Measurements from ENCODE around the gene CAMTA2.

CAMTA2 gene

DNA sequence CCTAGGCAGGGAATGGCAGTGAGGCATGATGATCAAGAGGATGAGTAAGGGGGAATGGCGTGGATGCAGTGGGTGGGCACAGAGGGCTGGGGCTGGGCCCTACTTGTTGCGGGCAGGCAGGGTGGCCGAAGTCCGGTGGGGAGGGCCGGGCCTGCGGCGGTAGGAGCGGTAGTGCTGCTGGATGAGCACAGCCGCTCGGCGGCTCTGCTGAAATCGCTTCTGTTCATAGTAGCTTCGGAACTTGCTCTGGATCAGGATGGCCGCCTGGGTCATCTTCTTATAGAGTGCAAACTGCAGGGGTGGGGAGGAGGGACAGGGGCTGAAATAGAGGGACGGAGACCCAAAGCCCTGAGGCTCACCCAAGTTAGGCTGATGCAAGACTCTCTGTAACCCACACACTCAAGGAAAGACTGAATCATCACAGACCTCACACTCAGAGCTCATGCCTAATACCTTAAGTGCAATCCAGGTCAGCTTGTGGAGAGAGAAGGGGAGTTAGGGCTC is 18.4 kb downstream of the CAMTA2 start:
- Histone ChIP-seq H3K14ac (ENCODE audit: low read length in 2 of 2) (peak overlapping the region in 1 of 2 experiments; percentile 95), H2AK5ac (ENCODE audit: low read length, severe bottlenecking) (peak overlapping the region; percentile 75), H2BK15ac (ENCODE audit: low read depth, poor library complexity, severe bottlenecking) (peak overlapping the region; percentile 15), H2AFZ (ENCODE audit: low read depth, low read length) (no peak overlapping the region), H2BK120ac (ENCODE audit: low read depth, low read length) (peak overlapping the region; percentile 59), H2BK12ac (ENCODE audit: low read length in 2 of 2) (peak overlapping the region; percentile 20 to 89), H4K91ac (ENCODE audit: low read length) (peak overlapping the region; percentile 97), H3K36me3 (ENCODE audit: control insufficient read depth in 1 of 2, insufficient read depth in 2 of 2, low read depth in 1 of 2, low read length in 2 of 2) (peaks cover 42 to 49% of the 10 kb centered on the region in 2 experiments), H2BK5ac (ENCODE audit: low read depth, low read length, poor library complexity, severe bottlenecking) (peak overlapping the region; percentile 39), H3K4me3 (ENCODE audit: insufficient read depth in 1 of 2, low read depth in 1 of 2, low read length in 2 of 2) (peak overlapping the region; percentile 59 to 94), H4K8ac (ENCODE audit: low read length) (peak overlapping the region; percentile 63), H3K79me1 (replicated peaks; ENCODE audit: low read length, poor library complexity, severe bottlenecking) (peaks cover 25% of the 10 kb centered on the region), H3K9me3 (ENCODE audit: control insufficient read depth, low read length) (no peaks in the 10 kb centered on the region), H3K4me1 (ENCODE audit: control insufficient read depth, insufficient read depth, low read depth, low read length) (peaks cover 31% of the 10 kb centered on the region), H3K4me2 (ENCODE audit: low read length, poor library complexity, severe bottlenecking) (peak overlapping the region; percentile 82), H3K4ac (ENCODE audit: low read depth in 1 of 2, low read length in 2 of 2) (peak overlapping the region; percentile 50 to 97), H3K18ac (ENCODE audit: low read depth in 1 of 2, low read length in 2 of 2) (peak overlapping the region; percentile 87 to 99), H3K9ac (ENCODE audit: low read length) (peak overlapping the region; percentile 99), H3K23ac (ENCODE audit: low read length in 2 of 2) (peak overlapping the region in 1 of 2 experiments; percentile 90), H3K27ac (ENCODE audit: low read length, poor library complexity, severe bottlenecking) (peak overlapping the region; percentile 95), H3K27me3 (ENCODE audit: control insufficient read depth in 1 of 2, insufficient read depth in 1 of 2, low read length in 2 of 2) (no peaks in the 10 kb centered on the region)
- WGBS = 52% methylated on average over 12 of the region's 15 CpGs
- DNase-seq = peak; percentile 97

DNA sequence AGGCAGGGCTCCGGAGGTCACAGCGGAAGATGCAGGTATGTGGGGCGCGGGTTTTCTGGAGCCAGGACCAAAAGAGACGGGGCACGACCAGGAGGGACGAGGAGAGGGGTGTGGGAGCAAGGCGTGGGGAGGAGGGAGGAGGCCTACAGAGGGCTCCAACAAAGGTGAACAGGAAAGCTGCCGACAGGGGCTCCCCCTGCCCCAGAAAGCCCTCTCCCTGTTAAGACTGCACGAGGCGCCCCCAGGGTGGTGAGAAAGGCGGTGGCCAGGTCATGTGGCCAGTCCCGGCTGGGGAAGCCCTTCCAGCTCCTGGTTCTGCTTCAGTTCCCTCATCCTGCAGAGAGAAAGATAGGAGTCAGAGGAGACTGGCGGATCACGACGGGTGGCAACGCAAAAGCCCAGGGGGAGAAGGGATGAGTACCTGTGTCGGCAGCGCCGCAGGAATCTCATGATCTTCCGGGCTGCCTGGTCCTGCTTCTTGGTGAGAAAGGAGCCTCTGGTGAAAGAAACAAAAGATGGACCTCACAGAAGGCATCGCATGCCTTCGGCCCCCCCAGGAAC is 18.9 kb downstream of the CAMTA2 start:
- Histone ChIP-seq H4K8ac (ENCODE audit: low read length) (peak overlapping the region; percentile 89), H4K91ac (ENCODE audit: low read length) (peak overlapping the region; percentile 97), H3K4me3 (ENCODE audit: insufficient read depth in 1 of 2, low read depth in 1 of 2, low read length in 2 of 2) (peak overlapping the region; percentile 59 to 94), H3K14ac (ENCODE audit: low read length in 2 of 2) (peak overlapping the region in 1 of 2 experiments; percentile 95), H3K9me3 (ENCODE audit: control insufficient read depth, low read length) (no peaks in the 10 kb centered on the region), H3K27me3 (ENCODE audit: control insufficient read depth in 1 of 2, insufficient read depth in 1 of 2, low read length in 2 of 2) (no peaks in the 10 kb centered on the region), H3K36me3 (ENCODE audit: control insufficient read depth in 1 of 2, insufficient read depth in 2 of 2, low read depth in 1 of 2, low read length in 2 of 2) (peaks cover 37 to 43% of the 10 kb centered on the region in 2 experiments), H3K4me1 (ENCODE audit: control insufficient read depth, insufficient read depth, low read depth, low read length) (peaks cover 31% of the 10 kb centered on the region), H2AK5ac (ENCODE audit: low read length, severe bottlenecking) (peak overlapping the region; percentile 75), H3K4me2 (ENCODE audit: low read length, poor library complexity, severe bottlenecking) (peak overlapping the region; percentile 82), H3K9ac (ENCODE audit: low read length) (peak overlapping the region; percentile 99), H3K18ac (ENCODE audit: low read depth in 1 of 2, low read length in 2 of 2) (peak overlapping the region; percentile 87 to 99), H3K27ac (ENCODE audit: low read length, poor library complexity, severe bottlenecking) (peak overlapping the region; percentile 95), H3K4ac (ENCODE audit: low read depth in 1 of 2, low read length in 2 of 2) (peak overlapping the region; percentile 50 to 97), H2BK12ac (ENCODE audit: low read length in 2 of 2) (peak overlapping the region; percentile 85 to 89), H3K79me1 (replicated peaks; ENCODE audit: low read length, poor library complexity, severe bottlenecking) (peaks cover 29% of the 10 kb centered on the region), H2AFZ (ENCODE audit: low read depth, low read length) (peak overlapping the region; percentile 15), H3K23ac (ENCODE audit: low read length in 2 of 2) (peak overlapping the region in 1 of 2 experiments; percentile 90), H2BK120ac (ENCODE audit: low read depth, low read length) (peak overlapping the region; percentile 74), H2BK5ac (ENCODE audit: low read depth, low read length, poor library complexity, severe bottlenecking) (peak overlapping the region; percentile 39), H2BK15ac (ENCODE audit: low read depth, poor library complexity, severe bottlenecking) (peak overlapping the region; percentile 99)
- 19% methylated on average over 22 of the region's 23 CpGs for WGBS
- peak; percentile 45 for DNase-seq

GRCh38 chr17:4967539-4968485 is 19.7 kb downstream of the CAMTA2 start, which contains the start of gene SPAG7:
Gene SPAG7 (minus strand): TSS chr17:4967817. CDS start chr17:4967804, 13 bp downstream.
- peak within 1 kb of the TSS; percentile 80 to 85 for H2BK12ac ChIP-seq (ENCODE audit: low read length in 2 of 2)
- peak within 1 kb of the TSS in 1 of 2 experiments; percentile 95 for H3K14ac ChIP-seq (ENCODE audit: low read length in 2 of 2)
- H3K27ac ChIP-seq (ENCODE audit: low read length, poor library complexity, severe bottlenecking) = peak within 1 kb of the TSS; percentile 100
- H3K18ac ChIP-seq (ENCODE audit: low read depth in 1 of 2, low read length in 2 of 2) = peak within 1 kb of the TSS; percentile 94 to 99
- H3K4me2 ChIP-seq (ENCODE audit: low read length, poor library complexity, severe bottlenecking) = peak within 1 kb of the TSS; percentile 83
- H4K91ac ChIP-seq (ENCODE audit: low read length) = peak within 1 kb of the TSS; percentile 97
- WGBS = under 1% methylated on average over 66 of the region's 66 CpGs
- peaks cover 26% of the 10 kb centered on the region for H3K79me1 ChIP-seq (replicated peaks; ENCODE audit: low read length, poor library complexity, severe bottlenecking)
- H4K8ac ChIP-seq (ENCODE audit: low read length) = peak within 1 kb of the TSS; percentile 98
- peak; percentile 98 for DNase-seq
- H3K9me3 ChIP-seq (ENCODE audit: control insufficient read depth, low read length) = no peaks in the 10 kb centered on the region
- peaks cover 31% of the 10 kb centered on the region for H3K4me1 ChIP-seq (ENCODE audit: control insufficient read depth, insufficient read depth, low read depth, low read length)
- peak within 1 kb of the TSS; percentile 92 for H2BK120ac ChIP-seq (ENCODE audit: low read depth, low read length)
- peak within 1 kb of the TSS; percentile 90 for H2AK5ac ChIP-seq (ENCODE audit: low read length, severe bottlenecking)
- peaks cover 29 to 38% of the 10 kb centered on the region in 2 experiments for H3K36me3 ChIP-seq (ENCODE audit: control insufficient read depth in 1 of 2, insufficient read depth in 2 of 2, low read depth in 1 of 2, low read length in 2 of 2)
- H3K23ac ChIP-seq (ENCODE audit: low read length in 2 of 2) = peak within 1 kb of the TSS in 1 of 2 experiments; percentile 47
- no peaks in the 10 kb centered on the region for H3K27me3 ChIP-seq (ENCODE audit: control insufficient read depth in 1 of 2, insufficient read depth in 1 of 2, low read length in 2 of 2)
- peak within 1 kb of the TSS; percentile 100 for H2BK15ac ChIP-seq (ENCODE audit: low read depth, poor library complexity, severe bottlenecking)
- H3K4me3 ChIP-seq (ENCODE audit: insufficient read depth in 1 of 2, low read depth in 1 of 2, low read length in 2 of 2) = peak within 1 kb of the TSS; percentile 66 to 94
- peak within 1 kb of the TSS; percentile 96 for H2BK5ac ChIP-seq (ENCODE audit: low read depth, low read length, poor library complexity, severe bottlenecking)
- H3K4ac ChIP-seq (ENCODE audit: low read depth in 1 of 2, low read length in 2 of 2) = peak within 1 kb of the TSS; percentile 97
- peak within 1 kb of the TSS; percentile 99 for H3K9ac ChIP-seq (ENCODE audit: low read length)
- H2AFZ ChIP-seq (ENCODE audit: low read depth, low read length) = peak within 1 kb of the TSS; percentile 64

Measured in mesenchymal stem cell (in vitro differentiated cells and primary cell).